Right lobe of liver (tissue), 4 donors: ENCODE measurements around the gene PLXND1.

ENCODE experiments used
- POLR2A ChIP-seq: fragments of 450-650 bp; IDR thresholded peaks from one replicate; pipeline ENCODE4 v1.6.1; 2017; ENCODE audit warnings: antibody characterized with exemption, mild to moderate bottlenecking
- TF ChIP-seq, protein P1 (sequence below), 4 donors: fragments of 200-600 bp in 3 of 4; fragments of 450-650 bp in 1 of 4; IDR thresholded peaks; one replicate each; pipeline versions ENCODE4 v1.5.1 to v1.8.0; 2016 to 2022; ENCODE audit warnings: antibody characterized with exemption in 4 of 4, mild to moderate bottlenecking in 2 of 4
- donor health status: DM: no; HTN: no; CAD: no.
- donor health status: DM: no; HTN: no; CAD: no.
- donor health status: DM: no; HTN: yes; CAD: no.

GRCh38 chr3:129556890-129557547 lies 49.5 kb downstream of the PLXND1 start:
- TF ChIP-seq, protein P1, sequence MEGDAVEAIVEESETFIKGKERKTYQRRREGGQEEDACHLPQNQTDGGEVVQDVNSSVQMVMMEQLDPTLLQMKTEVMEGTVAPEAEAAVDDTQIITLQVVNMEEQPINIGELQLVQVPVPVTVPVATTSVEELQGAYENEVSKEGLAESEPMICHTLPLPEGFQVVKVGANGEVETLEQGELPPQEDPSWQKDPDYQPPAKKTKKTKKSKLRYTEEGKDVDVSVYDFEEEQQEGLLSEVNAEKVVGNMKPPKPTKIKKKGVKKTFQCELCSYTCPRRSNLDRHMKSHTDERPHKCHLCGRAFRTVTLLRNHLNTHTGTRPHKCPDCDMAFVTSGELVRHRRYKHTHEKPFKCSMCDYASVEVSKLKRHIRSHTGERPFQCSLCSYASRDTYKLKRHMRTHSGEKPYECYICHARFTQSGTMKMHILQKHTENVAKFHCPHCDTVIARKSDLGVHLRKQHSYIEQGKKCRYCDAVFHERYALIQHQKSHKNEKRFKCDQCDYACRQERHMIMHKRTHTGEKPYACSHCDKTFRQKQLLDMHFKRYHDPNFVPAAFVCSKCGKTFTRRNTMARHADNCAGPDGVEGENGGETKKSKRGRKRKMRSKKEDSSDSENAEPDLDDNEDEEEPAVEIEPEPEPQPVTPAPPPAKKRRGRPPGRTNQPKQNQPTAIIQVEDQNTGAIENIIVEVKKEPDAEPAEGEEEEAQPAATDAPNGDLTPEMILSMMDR (IDR thresholded peaks at IDR 0.05): no peak
- no peak for TF ChIP-seq POLR2A
